ENCODE results near the gene GNAQ. TPM values are rescaled to one million over a fixed set of nuclear protein-coding genes. Genes with fewer than 3 reads are reported as not detected.

GNAQ gene
- total RNA-seq, 4 donors from 2014 or later = 40.8 to 54.7 (median 53.8) TPM

DNA sequence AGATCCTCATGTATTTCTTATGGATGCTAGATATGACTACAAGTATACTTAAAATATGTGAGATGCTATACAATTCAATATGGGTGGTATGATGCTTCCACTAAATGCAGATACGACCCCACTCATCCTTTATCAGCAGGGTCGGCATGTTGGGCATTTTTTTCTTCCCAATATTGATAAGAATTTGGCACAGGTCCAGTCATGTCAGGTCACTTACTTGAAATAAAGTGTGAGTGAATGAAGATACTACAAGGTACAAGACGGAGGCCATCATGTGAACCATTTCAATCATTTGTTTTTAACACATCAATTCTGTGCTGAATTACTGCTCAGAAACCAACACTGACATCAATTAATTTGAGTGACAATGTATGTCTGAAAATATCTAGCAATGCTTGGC, 236.6 kb downstream of the GNAQ start:
- DNase-seq (ENCODE audit: low spot score) (no peak), ATAC-seq (ENCODE audit: low FRiP score) (no peak)
- TF ChIP-seq, protein P1, sequence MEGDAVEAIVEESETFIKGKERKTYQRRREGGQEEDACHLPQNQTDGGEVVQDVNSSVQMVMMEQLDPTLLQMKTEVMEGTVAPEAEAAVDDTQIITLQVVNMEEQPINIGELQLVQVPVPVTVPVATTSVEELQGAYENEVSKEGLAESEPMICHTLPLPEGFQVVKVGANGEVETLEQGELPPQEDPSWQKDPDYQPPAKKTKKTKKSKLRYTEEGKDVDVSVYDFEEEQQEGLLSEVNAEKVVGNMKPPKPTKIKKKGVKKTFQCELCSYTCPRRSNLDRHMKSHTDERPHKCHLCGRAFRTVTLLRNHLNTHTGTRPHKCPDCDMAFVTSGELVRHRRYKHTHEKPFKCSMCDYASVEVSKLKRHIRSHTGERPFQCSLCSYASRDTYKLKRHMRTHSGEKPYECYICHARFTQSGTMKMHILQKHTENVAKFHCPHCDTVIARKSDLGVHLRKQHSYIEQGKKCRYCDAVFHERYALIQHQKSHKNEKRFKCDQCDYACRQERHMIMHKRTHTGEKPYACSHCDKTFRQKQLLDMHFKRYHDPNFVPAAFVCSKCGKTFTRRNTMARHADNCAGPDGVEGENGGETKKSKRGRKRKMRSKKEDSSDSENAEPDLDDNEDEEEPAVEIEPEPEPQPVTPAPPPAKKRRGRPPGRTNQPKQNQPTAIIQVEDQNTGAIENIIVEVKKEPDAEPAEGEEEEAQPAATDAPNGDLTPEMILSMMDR (IDR thresholded peaks at IDR 0.05) = no peak

DNA sequence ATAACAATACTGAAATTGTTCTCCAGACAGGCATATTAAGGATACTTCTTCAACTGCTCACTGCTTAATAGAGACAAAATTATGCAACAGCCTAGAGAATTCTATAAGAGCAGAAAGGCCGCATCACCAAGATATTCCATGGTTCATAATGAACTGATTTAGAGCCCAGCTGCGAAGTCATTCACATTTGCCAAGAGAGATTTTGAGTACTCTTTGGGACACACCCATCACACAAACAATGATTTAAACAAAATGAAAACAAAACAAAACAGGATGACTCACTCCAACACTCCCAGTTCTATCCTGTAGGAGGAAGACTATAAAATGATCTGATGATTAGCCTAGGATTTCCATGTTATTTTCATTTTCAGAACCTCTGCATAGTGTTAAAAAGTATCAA, 237.8 kb downstream of the GNAQ start:
- TF ChIP-seq, protein P1 (IDR thresholded peaks at IDR 0.05) = no peak
- DNase-seq (ENCODE audit: low spot score) (no peak), ATAC-seq (ENCODE audit: low FRiP score) (no peak)

DNA sequence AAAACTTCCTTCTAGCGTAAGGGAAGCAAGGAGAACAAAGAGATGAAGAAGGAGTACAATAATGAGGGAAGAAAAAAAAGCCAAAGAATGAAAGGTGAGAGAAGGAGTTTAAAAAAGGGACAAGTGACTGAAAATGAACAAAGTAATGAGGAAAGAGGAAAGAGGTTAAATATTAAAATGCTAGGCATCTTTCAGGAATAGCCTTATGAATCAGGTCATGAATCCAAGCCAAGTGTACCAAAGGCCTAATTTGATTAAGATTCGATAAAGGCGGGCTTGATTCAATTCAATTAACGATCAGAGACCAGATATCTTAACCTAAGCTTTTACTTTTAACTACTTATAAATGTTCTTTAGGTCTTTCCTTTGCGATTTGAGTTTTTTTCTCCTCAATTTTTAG, 241.7 kb downstream of the GNAQ start:
- DNase-seq (ENCODE audit: low spot score) = no peak
- no peak for ATAC-seq (ENCODE audit: low FRiP score)
- TF ChIP-seq, protein P1 (IDR thresholded peaks at IDR 0.05) = no peak

DNA sequence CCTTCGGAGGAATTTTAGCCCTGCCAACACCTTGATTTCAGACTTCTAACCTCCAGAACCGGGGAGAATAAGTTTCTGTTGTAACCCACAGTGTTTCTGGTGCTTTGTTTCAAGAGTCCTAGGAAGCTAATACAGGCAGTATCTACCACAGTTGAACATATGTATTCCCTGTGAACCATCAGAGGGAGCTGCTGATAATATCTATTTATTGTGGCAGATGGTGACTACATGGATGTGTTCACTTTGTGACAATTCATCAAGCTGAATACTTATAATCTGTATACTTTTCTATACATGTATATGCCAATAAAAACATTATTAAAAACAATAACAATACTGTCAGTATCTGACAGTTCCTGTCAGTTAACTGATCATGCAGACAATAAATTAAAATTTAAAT, 246.3 kb downstream of the GNAQ start:
- TF ChIP-seq, protein P1 (IDR thresholded peaks at IDR 0.05) = no peak
- ATAC-seq (ENCODE audit: low FRiP score) (no peak), DNase-seq (ENCODE audit: low spot score) (no peak)

- no peak for ATAC-seq (ENCODE audit: low FRiP score)
Observed at GRCh38 chr9:77783518-77783917, 248.1 kb downstream of the GNAQ start.

DNA sequence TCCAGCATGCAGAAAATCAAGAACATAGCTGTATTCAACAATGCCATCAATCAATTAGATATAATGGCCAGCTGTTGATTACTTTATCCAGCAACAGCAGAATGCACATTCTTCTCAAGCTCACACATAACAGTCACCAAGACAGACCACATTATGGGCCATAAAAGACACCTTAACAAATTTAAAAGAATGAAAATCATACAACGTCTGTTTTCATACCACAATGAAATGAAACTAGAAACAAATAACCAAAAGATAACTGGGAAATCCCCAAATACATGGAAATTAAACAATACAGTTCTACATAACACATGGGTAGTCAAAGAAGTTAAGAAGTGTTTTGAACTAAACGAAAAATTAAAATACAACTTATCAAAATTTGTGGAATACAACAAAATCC, 252.6 kb downstream of the GNAQ start:
- ATAC-seq (ENCODE audit: low FRiP score) = no peak
- TF ChIP-seq, protein P1 (IDR thresholded peaks at IDR 0.05) = no peak

More at GRCh38 chr9:77783518-77783917, 248.1 kb downstream of the GNAQ start:
- TF ChIP-seq, protein P1 (IDR thresholded peaks at IDR 0.05) = no peak
- no peak for DNase-seq (ENCODE audit: low spot score)

GRCh38 chr9:77773381-77773780, 258.2 kb downstream of the GNAQ start:
- DNase-seq (ENCODE audit: low spot score) (no peak), ATAC-seq (ENCODE audit: low FRiP score) (no peak)
- TF ChIP-seq, protein P1 (IDR thresholded peaks at IDR 0.05) = no peak

More for the DNA sequence above, 252.6 kb downstream of the GNAQ start:
- no peak for DNase-seq (ENCODE audit: low spot score)

Measured in omental fat pad (tissue), 4 donors.